ENCODE measurements around the gene KCNMB1. TPM values are rescaled to one million over a fixed set of nuclear protein-coding genes. Genes with fewer than 3 reads are reported as not detected.

The KCNMB1 gene
- polyA plus RNA-seq, 1 donor from 2014 or later = not detected

DNA sequence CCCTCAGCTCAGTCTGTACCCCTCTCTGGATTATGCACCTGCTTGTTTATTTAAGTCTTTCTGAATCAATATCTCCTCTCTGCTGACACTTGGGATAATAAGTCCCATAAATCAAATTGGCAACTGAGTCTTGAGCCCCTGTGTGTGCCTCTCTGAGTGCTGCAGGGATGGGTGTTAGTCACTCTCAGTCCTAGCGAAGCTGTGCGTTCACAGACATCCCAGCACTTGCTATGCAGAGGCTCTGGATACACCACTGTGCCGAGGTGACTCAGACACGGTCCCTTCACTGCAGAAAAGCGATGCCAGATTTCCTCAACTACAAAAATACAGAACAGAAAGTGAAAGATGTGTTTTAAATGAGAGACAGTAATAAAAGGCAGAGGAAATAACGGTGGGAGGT, 4.1 kb upstream of the KCNMB1 start:
- H3K36me3 ChIP-seq (ENCODE audit: insufficient read depth, low read length) = no peaks in the 10 kb centered on the region
- no peaks in the 10 kb centered on the region for H3K79me2 ChIP-seq (replicated peaks; ENCODE audit: insufficient read depth, low read length)
- no peak overlapping the region for H3K27ac ChIP-seq (ENCODE audit: low read length)
- no peak overlapping the region for H3K4me3 ChIP-seq (ENCODE audit: low read length)
- H4K20me1 ChIP-seq (ENCODE audit: insufficient read depth) = no peaks in the 10 kb centered on the region
- H3F3A ChIP-seq (ENCODE audit: insufficient read depth, low read length, poor library complexity, severe bottlenecking) = no peaks in the 10 kb centered on the region
- no peaks in the 10 kb centered on the region for H3K27me3 ChIP-seq (ENCODE audit: insufficient read depth, low read depth, low read length)
- no peaks in the 10 kb centered on the region for H3K9me2 ChIP-seq (ENCODE audit: insufficient read depth, low read length)
- no peak overlapping the region for H2AFZ ChIP-seq (ENCODE audit: low read depth, low read length)
- H3K9me3 ChIP-seq (ENCODE audit: low read length) = no peaks in the 10 kb centered on the region
- no peak overlapping the region for H3K9ac ChIP-seq (ENCODE audit: low read length)
- no peak for TF ChIP-seq RAD21 (conservative IDR thresholded peaks at IDR 0.05)
- no peak for TF ChIP-seq EZH2 (IDR thresholded peaks at IDR 0.05; ENCODE audit: borderline replicate concordance, insufficient read depth, low read length, poor library complexity, severe bottlenecking)
- TF ChIP-seq, protein P1, sequence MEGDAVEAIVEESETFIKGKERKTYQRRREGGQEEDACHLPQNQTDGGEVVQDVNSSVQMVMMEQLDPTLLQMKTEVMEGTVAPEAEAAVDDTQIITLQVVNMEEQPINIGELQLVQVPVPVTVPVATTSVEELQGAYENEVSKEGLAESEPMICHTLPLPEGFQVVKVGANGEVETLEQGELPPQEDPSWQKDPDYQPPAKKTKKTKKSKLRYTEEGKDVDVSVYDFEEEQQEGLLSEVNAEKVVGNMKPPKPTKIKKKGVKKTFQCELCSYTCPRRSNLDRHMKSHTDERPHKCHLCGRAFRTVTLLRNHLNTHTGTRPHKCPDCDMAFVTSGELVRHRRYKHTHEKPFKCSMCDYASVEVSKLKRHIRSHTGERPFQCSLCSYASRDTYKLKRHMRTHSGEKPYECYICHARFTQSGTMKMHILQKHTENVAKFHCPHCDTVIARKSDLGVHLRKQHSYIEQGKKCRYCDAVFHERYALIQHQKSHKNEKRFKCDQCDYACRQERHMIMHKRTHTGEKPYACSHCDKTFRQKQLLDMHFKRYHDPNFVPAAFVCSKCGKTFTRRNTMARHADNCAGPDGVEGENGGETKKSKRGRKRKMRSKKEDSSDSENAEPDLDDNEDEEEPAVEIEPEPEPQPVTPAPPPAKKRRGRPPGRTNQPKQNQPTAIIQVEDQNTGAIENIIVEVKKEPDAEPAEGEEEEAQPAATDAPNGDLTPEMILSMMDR (IDR thresholded peaks at IDR 0.05; ENCODE audit: poor library complexity, severe bottlenecking) = no peak
- TF ChIP-seq TAF1 (IDR thresholded peaks at IDR 0.05; ENCODE audit: low read depth) = no peak
- no peak for TF ChIP-seq MXI1 (conservative IDR thresholded peaks at IDR 0.05; ENCODE audit: poor library complexity, severe bottlenecking)
- no peak for TF ChIP-seq POLR2AphosphoS5 (IDR thresholded peaks at IDR 0.05)
- no peak overlapping the region for H3K4me2 ChIP-seq (ENCODE audit: low read length)

DNA sequence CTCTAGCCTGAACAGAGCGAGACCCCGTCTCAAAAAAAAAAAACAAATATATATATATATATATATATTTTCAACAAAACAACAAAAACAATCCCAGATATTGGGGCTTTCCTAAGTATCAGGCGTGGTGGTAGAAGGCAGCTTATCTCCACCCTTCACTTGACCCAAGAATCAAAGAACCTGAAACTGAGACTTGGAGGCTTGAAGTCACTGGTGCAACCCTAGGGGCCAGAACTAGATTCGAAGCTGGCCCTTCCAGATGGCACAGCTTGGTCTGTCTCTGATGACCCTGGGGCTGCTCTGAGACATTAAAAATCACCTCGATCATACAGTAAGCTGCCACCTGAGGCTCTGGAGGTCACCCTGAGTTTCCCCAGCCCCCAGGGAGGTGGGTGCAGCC, 1.3 kb upstream of the KCNMB1 start:
- Histone ChIP-seq H2AFZ (ENCODE audit: low read depth, low read length) (no peak overlapping the region), H3K79me2 (replicated peaks; ENCODE audit: insufficient read depth, low read length) (no peaks in the 10 kb centered on the region), H3F3A (ENCODE audit: insufficient read depth, low read length, poor library complexity, severe bottlenecking) (no peaks in the 10 kb centered on the region), H3K27ac (ENCODE audit: low read length) (no peak overlapping the region), H3K9me2 (ENCODE audit: insufficient read depth, low read length) (no peaks in the 10 kb centered on the region), H4K20me1 (ENCODE audit: insufficient read depth) (no peaks in the 10 kb centered on the region), H3K9ac (ENCODE audit: low read length) (no peak overlapping the region), H3K9me3 (ENCODE audit: low read length) (no peaks in the 10 kb centered on the region), H3K4me3 (ENCODE audit: low read length) (no peak overlapping the region), H3K27me3 (ENCODE audit: insufficient read depth, low read depth, low read length) (no peaks in the 10 kb centered on the region), H3K4me2 (ENCODE audit: low read length) (no peak overlapping the region), H3K36me3 (ENCODE audit: insufficient read depth, low read length) (no peaks in the 10 kb centered on the region)
- TF ChIP-seq EP300 (conservative IDR thresholded peaks at IDR 0.05; ENCODE audit: poor library complexity, severe bottlenecking) = no peak
- no peak for TF ChIP-seq SMC3 (conservative IDR thresholded peaks at IDR 0.05; ENCODE audit: poor library complexity)
- no peak for TF ChIP-seq POLR2AphosphoS5 (IDR thresholded peaks at IDR 0.05)
- TF ChIP-seq, protein P1 (IDR thresholded peaks at IDR 0.05; ENCODE audit: poor library complexity, severe bottlenecking) = no peak
- no peak for TF ChIP-seq TAF1 (IDR thresholded peaks at IDR 0.05; ENCODE audit: low read depth)
- TF ChIP-seq REST (IDR thresholded peaks at IDR 0.05; ENCODE audit: borderline replicate concordance) = no peak
- TF ChIP-seq EZH2 (IDR thresholded peaks at IDR 0.05; ENCODE audit: borderline replicate concordance, insufficient read depth, low read length, poor library complexity, severe bottlenecking) = no peak
- TF ChIP-seq RAD21 (conservative IDR thresholded peaks at IDR 0.05) = no peak
- TF ChIP-seq MXI1 (conservative IDR thresholded peaks at IDR 0.05; ENCODE audit: poor library complexity, severe bottlenecking) = no peak
